HG02678 (cell line): Measurements from ENCODE around the gene VWF.

Experiments
- ATAC-seq: cut with Tn5 transposase; IDR thresholded peaks from one replicate; pipeline ENCODE4 v1.9.1; 2021; ENCODE audit warnings: mild to moderate bottlenecking, moderate library complexity; ENCODE audit not compliant: unreplicated experiment

Gene VWF

DNA sequence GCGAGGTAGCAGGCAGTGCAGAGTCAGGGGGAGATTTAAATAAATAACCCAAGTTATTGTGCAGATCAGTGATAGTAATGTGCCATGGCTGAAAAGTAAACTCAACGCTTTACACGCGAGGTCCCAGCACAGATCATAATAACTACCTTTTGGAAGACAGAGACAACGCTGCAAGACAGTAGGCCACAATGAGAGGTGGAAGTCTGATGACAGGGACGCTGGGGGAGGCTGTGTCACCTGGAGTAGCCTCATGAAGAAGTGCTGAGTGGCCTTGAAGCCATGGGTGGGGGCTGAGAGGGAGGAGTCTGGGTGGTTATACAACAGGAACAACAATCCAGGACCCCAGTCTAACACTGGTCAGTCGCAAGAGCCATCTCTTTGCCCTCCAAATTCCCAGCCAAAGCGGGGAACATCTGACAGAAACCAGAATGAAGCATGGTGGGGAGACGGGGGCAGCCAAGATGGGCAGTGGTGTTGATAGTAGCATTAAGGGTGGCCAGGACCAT, 207.6 kb downstream of the VWF start:
- ATAC-seq, result no peak

GRCh38 chr12:5915511-5915910, 209.0 kb downstream of the VWF start:
- ATAC-seq, result no peak

GRCh38 chr12:5914387-5915149, 209.9 kb downstream of the VWF start:
- ATAC-seq, result no peak

- no peak for ATAC-seq
These were observed 211.1 kb downstream of the VWF start for GRCh38 chr12:5913387-5913786.

- no peak for ATAC-seq
These were observed 211.8 kb downstream of the VWF start for GRCh38 chr12:5912437-5913334.

GRCh38 chr12:5912011-5912410, 212.5 kb downstream of the VWF start:
- no peak for ATAC-seq

DNA sequence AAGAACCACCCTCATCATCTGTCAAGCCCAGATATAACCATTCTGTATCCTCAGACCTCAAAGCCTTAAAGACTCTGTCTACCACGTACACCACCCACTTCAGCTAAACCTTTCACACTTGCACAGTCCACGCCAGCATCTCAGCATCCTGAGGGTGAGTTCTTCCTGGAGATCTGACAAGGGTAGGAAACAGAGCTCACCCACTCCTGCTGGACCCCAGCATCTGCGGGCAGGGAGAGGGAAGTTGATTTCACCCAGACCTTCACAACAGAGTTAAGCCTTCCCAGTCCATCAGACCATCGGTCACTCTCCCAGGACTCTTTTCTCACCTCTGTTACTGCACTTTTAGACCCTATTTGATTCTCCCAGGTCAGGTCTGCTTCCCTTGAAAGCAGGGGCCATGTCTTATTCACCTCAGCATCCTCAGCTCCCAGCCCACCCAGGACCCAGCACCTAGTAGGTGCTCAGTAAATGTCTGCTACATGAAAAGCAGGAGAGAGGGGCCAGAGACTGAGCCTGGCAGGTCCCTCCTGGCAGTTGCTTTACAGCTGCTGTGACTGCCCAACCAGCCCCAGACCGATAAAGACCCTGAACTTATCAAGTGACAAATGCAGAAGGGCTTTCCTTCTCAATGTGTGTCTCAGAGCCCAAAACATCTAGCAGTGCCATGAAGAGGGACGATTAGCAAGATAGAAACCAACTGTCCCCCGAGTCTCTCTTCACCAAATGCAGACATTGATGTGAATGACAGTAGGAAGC, 213.5 kb downstream of the VWF start:
- ATAC-seq, result no peak

DNA sequence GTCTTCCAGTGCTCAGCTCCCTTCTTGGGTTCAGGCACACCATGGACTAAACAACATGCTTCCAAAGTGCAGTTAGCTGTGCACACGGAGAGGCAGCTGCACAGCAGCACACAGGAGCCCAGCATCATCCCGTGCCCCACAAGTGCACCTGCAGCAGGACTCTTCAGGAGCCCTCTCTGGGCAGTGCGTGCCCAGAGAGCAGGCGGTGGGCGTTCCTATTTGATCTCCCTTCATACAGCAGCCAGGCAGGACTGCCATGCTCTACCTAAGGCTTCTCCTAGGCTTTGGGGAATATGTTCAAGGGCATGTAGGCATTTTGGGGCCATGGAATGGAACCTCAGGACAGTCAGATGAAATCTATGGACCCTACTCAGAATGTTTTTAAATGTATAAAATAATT, 214.9 kb downstream of the VWF start:
- ATAC-seq, result no peak

DNA sequence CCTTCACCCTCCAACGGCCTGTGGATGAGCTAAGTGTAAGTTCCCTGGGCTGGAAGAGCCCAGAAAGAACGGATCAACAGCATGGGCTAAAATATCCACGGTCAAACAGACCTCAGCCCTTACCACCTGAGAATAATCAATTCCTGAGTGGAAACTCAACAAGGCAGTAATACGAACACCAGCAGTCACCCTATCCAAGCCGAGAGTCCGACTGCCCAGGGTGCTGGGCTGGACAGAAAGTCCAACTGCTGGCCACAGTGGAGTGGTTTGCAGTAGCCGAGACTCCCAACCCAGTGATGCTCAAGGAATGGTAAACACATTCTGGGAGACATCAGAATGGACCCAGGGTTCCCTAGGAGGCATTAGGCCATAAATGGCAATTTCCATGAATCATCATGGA, 216.2 kb downstream of the VWF start:
- ATAC-seq, result no peak

- no peak for ATAC-seq
These were observed 216.7 kb downstream of the VWF start for GRCh38 chr12:5907807-5908206.

DNA sequence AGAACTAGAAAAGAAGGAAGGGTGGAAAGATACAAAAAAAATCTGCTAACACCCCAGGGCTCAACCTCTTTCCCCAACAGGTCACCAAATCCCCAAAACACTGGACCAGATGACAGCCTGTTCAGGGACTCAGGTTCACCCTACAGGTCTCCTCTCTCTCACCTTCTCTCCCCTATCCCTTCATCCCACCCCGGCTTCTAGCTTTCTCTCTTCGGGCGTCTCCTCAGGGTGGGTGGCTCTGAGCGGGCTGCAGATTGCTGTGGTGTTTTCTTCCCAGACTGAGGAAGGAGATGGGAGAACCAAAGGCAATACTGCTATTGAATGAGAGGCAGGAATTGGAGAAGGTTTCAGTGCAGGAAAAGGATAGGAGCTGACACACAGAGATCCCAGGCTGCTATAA, 218.7 kb downstream of the VWF start:
- no peak for ATAC-seq

- ATAC-seq, result no peak
These were observed 219.5 kb downstream of the VWF start for GRCh38 chr12:5904969-5905368.

DNA sequence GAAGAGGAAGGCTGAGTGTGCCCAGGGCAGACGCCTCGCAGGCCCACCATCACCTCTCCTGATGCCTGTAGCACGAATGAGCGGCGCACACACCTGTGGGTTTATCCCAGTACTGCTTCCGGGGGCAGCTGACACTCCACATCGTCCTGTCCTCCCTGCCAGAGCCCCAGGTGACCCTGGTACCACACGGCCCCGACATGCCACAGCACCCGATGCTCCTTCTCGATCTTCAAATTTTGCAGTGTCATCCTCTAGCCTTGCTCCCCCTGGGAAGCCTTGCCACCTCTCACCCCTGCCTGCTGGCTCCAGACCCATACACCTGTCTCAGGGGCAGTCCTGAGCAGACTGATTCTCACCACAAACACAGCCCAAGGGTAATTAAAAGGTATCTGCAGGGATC, 220.0 kb downstream of the VWF start:
- ATAC-seq, result no peak

- no peak for ATAC-seq
These were observed 221.7 kb downstream of the VWF start for GRCh38 chr12:5902736-5903135.

GRCh38 chr12:5901416-5901815, 223.1 kb downstream of the VWF start:
- ATAC-seq, result no peak

- ATAC-seq, result no peak
These were observed 223.8 kb downstream of the VWF start for GRCh38 chr12:5900533-5901205.

GRCh38 chr12:5900076-5900475, 224.4 kb downstream of the VWF start:
- ATAC-seq, result no peak

- ATAC-seq, result no peak
These were observed 224.8 kb downstream of the VWF start for GRCh38 chr12:5899675-5900074.

DNA sequence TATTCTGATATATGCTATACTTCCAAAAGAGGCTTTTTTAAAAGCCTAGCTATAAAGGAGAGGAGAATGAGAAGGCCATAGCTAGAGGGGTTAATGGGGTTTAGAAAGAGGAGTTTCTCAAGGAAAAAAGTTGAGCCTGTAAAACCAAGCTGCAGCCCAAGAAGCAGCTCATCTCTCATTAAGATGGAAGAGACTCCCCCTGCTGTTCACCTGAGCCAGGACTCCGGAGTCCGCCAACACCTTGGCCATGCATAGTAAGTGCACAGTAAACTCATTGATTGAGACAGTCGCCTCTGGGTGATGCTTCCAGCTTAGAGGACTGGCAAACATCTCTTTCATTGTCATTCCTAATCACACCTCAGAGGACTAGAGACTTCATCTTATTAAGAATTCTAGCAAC, 225.6 kb downstream of the VWF start:
- no peak for ATAC-seq
